ENCODE results near the gene ERH. TPM values are rescaled to one million over a fixed set of nuclear protein-coding genes. Genes with fewer than 3 reads are reported as not detected.

Gene ERH
- total and polyA plus RNA-seq, 10 of the 15 experiments (the other 5 are each of a cell fraction or from before 2014, with no cell fraction given) = 255 to 852 (median 382) TPM

GRCh38 chr14:69398053-69398817, at the start of gene ERH, which contains the start of gene SLC39A9 (continued):
- peak; percentile 59; the same call in 1 of the 2 replicates for TF ChIP-seq ZNF687 (IDR thresholded peaks at IDR 0.05)
- TF ChIP-seq RAD51 (IDR thresholded peaks at IDR 0.05) = peak; percentile 88
- no peak for TF ChIP-seq SUZ12 (IDR thresholded peaks at IDR 0.05; ENCODE audit: unreplicated experiment)
- peak; percentile 52 for TF ChIP-seq ELK1 (IDR thresholded peaks at IDR 0.05; ENCODE audit: low read depth, low read length)
- 0 out of 2 replicates have a peak, but pooled peaks have one; percentile 17 for TF ChIP-seq RFX5 (IDR thresholded peaks at IDR 0.05; ENCODE audit: low read depth, low read length)
- no peak for TF ChIP-seq PAX8 (IDR thresholded peaks at IDR 0.05)
- no peak for TF ChIP-seq GATAD2B (conservative IDR thresholded peaks at IDR 0.05; ENCODE audit: low read depth)
- TF ChIP-seq GABPA (IDR thresholded peaks at IDR 0.05; ENCODE audit: low read depth) = peak; percentile 98
- TF ChIP-seq USF2 (IDR thresholded peaks at IDR 0.05; ENCODE audit: borderline replicate concordance, low read depth, low read length) = no peak
- TF ChIP-seq RELA (IDR thresholded peaks at IDR 0.05; ENCODE audit: borderline replicate concordance, partially characterized antibody) = peak; percentile 6
- no peak for TF ChIP-seq BMI1 (IDR thresholded peaks at IDR 0.05; ENCODE audit: borderline replicate concordance)
- TF ChIP-seq TCF12 (IDR thresholded peaks at IDR 0.05; ENCODE audit: low read depth, low read length) = peak; percentile 50; the same call in 1 of the 2 replicates
- TF ChIP-seq IRF5 (IDR thresholded peaks at IDR 0.05; ENCODE audit: borderline replicate concordance) = peak; percentile 72; the same call in 1 of the 2 replicates
- no peak for TF ChIP-seq BCL11A (IDR thresholded peaks at IDR 0.05; ENCODE audit: low read depth, low read length)
- TF ChIP-seq LARP7 (IDR thresholded peaks at IDR 0.05) = no peak
- 0 out of 2 replicates have a peak, but pooled peaks have one; percentile 27 for TF ChIP-seq DPF2 (IDR thresholded peaks at IDR 0.05)
- peak; percentile 96 for TF ChIP-seq ATF7 (IDR thresholded peaks at IDR 0.05; ENCODE audit: low read depth)
- TF ChIP-seq EZH2 (IDR thresholded peaks at IDR 0.05; ENCODE audit: borderline replicate concordance, control insufficient read depth, low read depth, low read length) = no peak
- TF ChIP-seq WRNIP1 (IDR thresholded peaks at IDR 0.05; ENCODE audit: borderline replicate concordance, low read depth, low read length) = no peak
